IgD-negative memory B cell (primary cell): ENCODE data around the gene FAM133A. TPM values are rescaled to one million over a fixed set of nuclear protein-coding genes. Genes with fewer than 3 reads are reported as not detected.

Experiments used
- H3K27ac Mint-ChIP-seq, 3 donors: one replicate each; pipeline ENCODE4 v1.8.0; 2020 to 2022; ENCODE audit warnings: mild to moderate bottlenecking in 3 of 3, mixed read lengths in 3 of 3, moderate library complexity in 1 of 3
- H3K27me3 Mint-ChIP-seq: one replicate; pipeline ENCODE4 v1.8.0; 2021; ENCODE audit warnings: mixed read lengths
- H3K36me3 Mint-ChIP-seq: one replicate; pipeline ENCODE4 v1.8.0; 2020; ENCODE audit warnings: mild to moderate bottlenecking, mixed read lengths
- H3K4me1 Mint-ChIP-seq, 3 donors: one replicate each; pipeline ENCODE4 v1.8.0; 2020 to 2022; ENCODE audit warnings: mixed read lengths in 3 of 3, mild to moderate bottlenecking in 1 of 3
- H3K4me3 Mint-ChIP-seq, 4 donors: one replicate each; pipeline ENCODE4 v1.8.0; 2020 to 2022; ENCODE audit warnings: mild to moderate bottlenecking in 4 of 4, mixed read lengths in 4 of 4, moderate library complexity in 3 of 4
- H3K9me3 Mint-ChIP-seq, 3 donors: one replicate each; pipeline ENCODE4 v1.8.0; 2020 to 2021; ENCODE audit warnings: mixed read lengths in 3 of 3, mild to moderate bottlenecking in 1 of 3
- polyA plus RNA-seq: library from polyadenylated mRNA; unstranded; fragments of 300-500 nt; fragmentation: Illumina TruSeq; gene quantifications from one replicate; pipeline ENCODE4 v1.2.3, GENCODE V29; 2021

The FAM133A gene
- polyA plus RNA-seq = not detected

DNA sequence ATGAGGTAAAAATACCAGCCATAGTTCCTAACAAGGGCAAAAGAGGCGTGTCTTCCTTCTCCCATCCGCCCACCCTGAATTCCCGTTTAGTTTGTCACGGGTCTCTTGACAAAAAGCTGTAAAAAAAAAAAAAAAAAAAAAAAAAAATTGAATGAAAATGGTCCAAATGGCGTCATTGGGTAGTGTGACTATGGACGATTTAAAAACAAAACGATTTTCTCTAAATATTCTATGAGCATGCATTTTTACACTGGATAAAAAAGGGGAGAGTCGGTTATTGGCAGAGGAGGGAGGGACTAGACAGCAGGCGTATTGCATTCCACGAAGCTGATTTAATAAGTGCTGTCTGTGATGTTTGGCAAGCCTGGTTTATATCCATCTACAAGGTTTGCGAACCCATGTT, at the start of gene FAM133A:
Gene FAM133A (plus strand): TSS at position 338 of the 403 bp plus-strand sequence. CDS start 35,214 bp downstream, outside the sequence.
- H3K27me3 Mint-ChIP-seq = peaks cover 4% of the 10 kb centered on the region
- H3K4me1 Mint-ChIP-seq = peaks cover 0 to 6% (median 5%) of the 10 kb centered on the region in 3 donors
- H3K4me3 Mint-ChIP-seq = peak within 1 kb of the TSS; percentile 82 to 97 (median 95)
- peaks cover 0 to 3% (median 0%) of the 10 kb centered on the region in 3 donors for H3K9me3 Mint-ChIP-seq
- H3K27ac Mint-ChIP-seq = peak within 1 kb of the TSS in 1 of 3 donors; percentile 71
- H3K36me3 Mint-ChIP-seq = no peaks in the 10 kb centered on the region

DNA sequence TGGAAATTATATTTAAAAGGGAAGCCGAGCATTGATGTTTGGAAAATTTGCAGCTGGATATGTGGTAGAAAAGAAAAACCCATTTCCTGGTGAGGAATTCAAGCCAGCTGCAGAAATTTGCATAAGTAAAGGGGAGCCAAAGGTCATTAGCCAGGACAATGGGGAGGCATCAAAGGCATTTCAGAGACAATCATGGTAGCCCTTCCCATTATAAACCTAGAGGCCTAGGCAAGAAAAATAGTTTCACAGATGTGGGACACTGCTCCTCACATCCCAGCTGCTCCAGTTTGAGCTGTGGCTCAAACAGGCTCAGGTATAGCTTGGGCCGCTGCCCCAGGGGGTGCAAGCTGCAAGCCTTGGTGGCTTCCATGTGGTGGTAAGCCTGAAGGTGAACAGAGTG, 36.4 kb upstream of the FAM133A start:
- Mint-ChIP-seq H3K36me3 (no peaks in the 10 kb centered on the region), H3K9me3 (peaks cover 1 to 4% (median 2%) of the 10 kb centered on the region in 3 donors), H3K27me3 (no peaks in the 10 kb centered on the region), H3K27ac (no peak overlapping the region), H3K4me1 (no peaks in the 10 kb centered on the region), H3K4me3 (no peak overlapping the region)

DNA sequence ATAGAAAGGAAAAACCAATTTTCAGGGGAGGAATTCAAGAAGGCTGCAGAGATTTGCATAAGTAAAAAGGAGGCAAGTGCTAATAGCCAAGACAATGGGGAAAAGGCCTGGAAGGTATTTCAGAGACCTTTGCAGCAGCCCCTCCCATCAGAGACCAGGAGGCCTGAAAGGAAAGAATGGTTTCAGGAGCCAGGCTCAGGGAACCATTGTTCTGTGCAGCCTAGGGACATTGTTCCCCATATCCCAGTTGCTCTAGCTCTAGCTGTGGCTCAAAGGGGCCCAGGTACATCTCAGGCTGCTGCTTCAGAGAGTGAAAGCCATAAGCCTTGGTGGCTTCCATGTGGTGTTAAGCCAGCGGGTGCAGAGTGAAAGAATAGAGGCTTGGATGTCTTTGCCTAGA, 24.6 kb upstream of the FAM133A start:
- Mint-ChIP-seq H3K36me3 (no peaks in the 10 kb centered on the region), H3K4me1 (no peaks in the 10 kb centered on the region), H3K4me3 (no peak overlapping the region), H3K27ac (no peak overlapping the region), H3K27me3 (no peaks in the 10 kb centered on the region), H3K9me3 (peaks cover 0 to 11% (median 0%) of the 10 kb centered on the region in 3 donors)

DNA sequence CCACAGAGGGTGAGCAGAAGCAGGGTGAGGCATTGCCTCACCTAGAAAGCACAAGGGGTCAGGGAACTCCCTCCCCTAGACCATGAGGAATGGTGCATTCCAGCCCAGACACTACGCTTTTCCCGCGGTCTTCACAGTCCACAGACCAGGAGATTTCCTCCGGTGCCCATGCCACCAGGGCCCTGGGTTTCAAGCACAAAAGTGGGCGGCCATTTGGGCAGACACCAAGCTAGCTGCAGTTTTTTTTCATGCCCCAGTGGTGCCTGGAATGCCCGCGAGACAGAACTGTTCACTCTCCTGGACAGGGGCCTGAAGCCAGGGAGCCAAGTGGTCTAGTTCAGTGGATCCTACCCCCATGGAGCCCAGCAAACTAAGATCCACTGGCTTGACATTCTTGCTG, 13.4 kb upstream of the FAM133A start:
- no peaks in the 10 kb centered on the region for H3K36me3 Mint-ChIP-seq
- H3K27me3 Mint-ChIP-seq = no peaks in the 10 kb centered on the region
- no peaks in the 10 kb centered on the region for H3K4me1 Mint-ChIP-seq
- H3K27ac Mint-ChIP-seq = no peak overlapping the region
- no peak overlapping the region for H3K4me3 Mint-ChIP-seq
- peaks cover 0 to 3% (median 0%) of the 10 kb centered on the region in 3 donors for H3K9me3 Mint-ChIP-seq

DNA sequence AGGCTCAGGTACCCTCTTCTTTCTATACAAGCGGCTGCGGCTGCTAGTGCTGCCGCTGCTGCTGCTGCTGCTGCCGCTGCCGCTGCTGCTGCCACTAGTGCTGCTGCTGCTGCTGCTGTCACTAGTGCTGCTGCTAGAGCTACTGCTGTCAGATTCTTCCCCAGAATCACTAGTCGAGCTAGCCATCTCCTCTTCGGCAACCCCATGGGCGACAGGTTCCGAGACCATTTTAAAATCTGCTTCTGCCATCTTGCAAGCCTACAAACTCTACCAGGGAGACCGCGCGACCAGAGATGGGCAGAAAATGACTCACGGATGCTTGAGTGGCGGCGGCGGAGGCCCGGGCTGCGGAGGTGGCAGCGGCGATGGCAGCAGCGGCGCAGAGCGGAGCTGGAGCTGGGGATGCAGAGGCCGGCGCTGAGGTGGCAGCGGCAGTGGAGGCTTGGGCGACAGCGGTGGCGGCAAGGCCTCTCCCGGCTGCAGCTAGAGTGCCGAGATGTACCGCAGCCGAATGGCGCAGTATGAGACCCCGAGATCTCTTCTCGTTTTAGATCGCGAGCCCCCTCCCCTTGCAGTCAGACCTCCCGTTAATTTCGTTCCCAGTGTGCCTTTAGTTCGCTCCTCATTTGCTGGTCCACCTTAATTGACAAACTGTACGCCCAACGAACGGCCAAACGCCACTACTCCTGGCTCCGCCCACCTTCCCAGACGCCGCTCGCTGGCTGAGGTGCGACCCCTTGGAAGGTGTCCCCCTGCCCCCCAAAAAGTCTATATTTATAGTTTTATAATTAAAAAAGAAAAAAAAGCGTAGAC, 744 bp upstream of the FAM133A start, which contains the start of gene NAP1L3:
Gene NAP1L3 (minus strand): TSS at position 523 of the 813 bp plus-strand sequence. CDS start 274 bp downstream, at position 249.
- H3K4me1 Mint-ChIP-seq = peaks cover 2 to 6% (median 5%) of the 10 kb centered on the region in 3 donors
- H3K36me3 Mint-ChIP-seq = no peaks in the 10 kb centered on the region
- H3K9me3 Mint-ChIP-seq = peaks cover 0 to 5% (median 0%) of the 10 kb centered on the region in 3 donors
- H3K27ac Mint-ChIP-seq = peak within 1 kb of the TSS in 1 of 3 donors; percentile 71
- peak within 1 kb of the TSS; percentile 82 to 97 (median 95) for H3K4me3 Mint-ChIP-seq
- peaks cover 4% of the 10 kb centered on the region for H3K27me3 Mint-ChIP-seq

DNA sequence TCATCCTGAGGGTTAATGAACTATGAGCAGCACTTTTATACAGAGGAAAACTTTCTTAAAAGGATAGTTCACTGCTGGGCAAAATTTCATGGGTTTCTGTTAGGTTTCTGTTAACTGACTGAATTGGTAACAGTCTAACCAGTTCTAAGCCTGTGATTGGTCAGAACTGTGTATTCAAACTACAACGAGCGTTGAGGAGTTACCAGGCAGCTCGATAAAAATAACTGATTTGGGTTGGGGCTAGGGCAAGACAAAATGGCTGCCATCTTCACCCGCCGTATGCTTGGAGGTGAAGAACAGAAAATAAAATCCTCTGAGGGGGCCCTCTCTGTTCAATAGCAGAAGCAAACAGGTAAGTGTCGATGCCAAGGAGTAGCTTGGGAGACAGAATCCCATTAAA, 22.0 kb downstream of the FAM133A start:
- Mint-ChIP-seq H3K4me3 (no peak overlapping the region), H3K36me3 (no peaks in the 10 kb centered on the region), H3K27me3 (no peaks in the 10 kb centered on the region), H3K9me3 (peaks cover 0 to 1% (median 0%) of the 10 kb centered on the region in 3 donors), H3K27ac (no peak overlapping the region), H3K4me1 (no peaks in the 10 kb centered on the region)

DNA sequence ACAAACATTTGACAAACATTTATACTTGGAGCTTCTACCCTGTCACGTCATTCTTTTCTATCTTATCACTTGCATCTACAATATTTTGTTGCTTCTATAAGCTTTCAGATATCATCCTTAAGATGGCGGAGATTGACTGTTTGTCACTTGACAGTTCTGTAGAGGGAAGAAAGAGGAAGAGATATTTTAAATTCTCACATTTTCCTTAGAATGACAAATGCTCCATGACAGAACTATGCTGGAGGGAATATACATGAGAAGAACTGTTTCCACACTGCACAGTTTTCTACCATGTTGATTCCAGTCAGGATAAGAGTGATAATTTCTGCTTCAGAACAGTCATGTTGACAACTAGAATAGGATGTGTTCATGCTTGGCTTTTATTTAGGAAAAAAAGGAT, 29.7 kb downstream of the FAM133A start:
- no peaks in the 10 kb centered on the region for H3K4me1 Mint-ChIP-seq
- H3K36me3 Mint-ChIP-seq = no peaks in the 10 kb centered on the region
- no peak overlapping the region for H3K27ac Mint-ChIP-seq
- H3K4me3 Mint-ChIP-seq = no peak overlapping the region
- no peaks in the 10 kb centered on the region for H3K27me3 Mint-ChIP-seq
- no peaks in the 10 kb centered on the region for H3K9me3 Mint-ChIP-seq

DNA sequence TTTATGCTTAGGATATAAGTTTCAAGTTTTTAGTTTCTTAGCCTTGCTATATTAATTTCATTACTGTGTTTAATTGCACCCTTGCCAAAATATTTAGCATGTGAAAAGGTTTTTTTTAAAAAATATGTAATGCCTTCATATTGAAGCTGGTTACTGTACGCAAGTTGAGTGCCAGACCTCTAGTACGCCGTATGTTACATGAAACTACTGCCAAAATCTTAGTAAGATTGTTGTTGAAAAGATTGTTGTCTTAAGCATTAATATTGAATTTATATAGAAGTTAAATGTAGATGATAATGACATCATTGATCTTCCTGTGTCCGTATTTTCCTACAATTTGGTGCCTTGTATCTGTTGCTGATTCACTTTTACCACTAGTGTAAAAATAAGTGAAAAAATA, 37.1 kb downstream of the FAM133A start:
- no peaks in the 10 kb centered on the region for H3K9me3 Mint-ChIP-seq
- no peak overlapping the region for H3K27ac Mint-ChIP-seq
- no peaks in the 10 kb centered on the region for H3K4me1 Mint-ChIP-seq

DNA sequence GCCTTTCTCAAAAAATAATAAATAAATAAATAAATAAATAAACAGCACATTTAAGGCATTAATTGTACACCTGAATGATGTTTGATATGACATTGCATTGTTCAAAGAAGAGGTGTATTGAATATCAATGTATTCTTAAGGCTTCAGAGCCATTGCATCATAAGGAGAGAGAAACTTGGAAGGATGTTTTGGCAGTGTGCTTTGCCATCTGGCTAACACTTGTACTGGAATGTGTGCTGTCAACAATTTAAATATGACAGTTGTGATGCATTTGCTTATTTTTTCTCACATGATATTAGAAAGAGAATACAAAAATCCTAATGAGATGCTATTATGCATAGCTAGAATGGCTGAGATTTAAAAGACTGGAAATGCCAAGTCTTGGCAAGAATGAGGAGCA, 67.8 kb downstream of the FAM133A start:
- no peaks in the 10 kb centered on the region for H3K4me1 Mint-ChIP-seq
- no peak overlapping the region for H3K27ac Mint-ChIP-seq
- H3K9me3 Mint-ChIP-seq = peaks cover 0 to 2% (median 0%) of the 10 kb centered on the region in 3 donors
- H3K4me3 Mint-ChIP-seq = no peak overlapping the region
- no peaks in the 10 kb centered on the region for H3K36me3 Mint-ChIP-seq
- H3K27me3 Mint-ChIP-seq = no peaks in the 10 kb centered on the region

More for the DNA sequence above, 37.1 kb downstream of the FAM133A start:
- Mint-ChIP-seq H3K27me3 (no peaks in the 10 kb centered on the region), H3K4me3 (no peak overlapping the region), H3K36me3 (no peaks in the 10 kb centered on the region)

DNA sequence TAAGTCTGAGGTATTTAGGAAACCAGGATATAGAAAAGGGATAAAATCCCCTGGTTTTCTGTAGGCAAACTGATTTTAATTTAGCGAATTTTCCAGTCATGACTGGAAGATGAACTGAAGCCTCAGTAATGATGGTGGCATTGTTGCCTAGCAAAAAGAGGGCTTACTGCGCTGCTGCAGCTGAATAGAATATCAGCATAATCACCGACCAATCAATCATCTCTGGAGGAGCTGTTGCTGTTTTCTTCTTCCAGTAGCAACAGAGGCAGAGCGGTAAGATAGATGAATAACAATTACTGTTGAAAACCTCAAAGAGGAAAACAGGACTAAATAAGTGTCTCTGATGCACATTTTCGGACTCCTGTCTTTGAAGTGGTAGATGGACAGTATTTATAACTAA, 86.2 kb downstream of the FAM133A start:
- Mint-ChIP-seq H3K4me1 (no peaks in the 10 kb centered on the region), H3K9me3 (peaks cover 0 to 2% (median 0%) of the 10 kb centered on the region in 3 donors), H3K4me3 (no peak overlapping the region), H3K27ac (no peak overlapping the region), H3K36me3 (peaks cover 2% of the 10 kb centered on the region), H3K27me3 (no peaks in the 10 kb centered on the region)

Other genes with a start within 250 kb of the FAM133A start
- gene NAP1L3, start 628 bp upstream of the FAM133A start, polyA plus RNA-seq = 0.24 TPM